HG02885 (cell line): ENCODE measurements around the gene KIAA0040.

ENCODE experiments used
- ATAC-seq: cut with Tn5 transposase; IDR thresholded peaks from one replicate; pipeline ENCODE4 v1.9.1; 2021; ENCODE audit warnings: mild to moderate bottlenecking; ENCODE audit not compliant: unreplicated experiment, poor library complexity

KIAA0040 gene

DNA sequence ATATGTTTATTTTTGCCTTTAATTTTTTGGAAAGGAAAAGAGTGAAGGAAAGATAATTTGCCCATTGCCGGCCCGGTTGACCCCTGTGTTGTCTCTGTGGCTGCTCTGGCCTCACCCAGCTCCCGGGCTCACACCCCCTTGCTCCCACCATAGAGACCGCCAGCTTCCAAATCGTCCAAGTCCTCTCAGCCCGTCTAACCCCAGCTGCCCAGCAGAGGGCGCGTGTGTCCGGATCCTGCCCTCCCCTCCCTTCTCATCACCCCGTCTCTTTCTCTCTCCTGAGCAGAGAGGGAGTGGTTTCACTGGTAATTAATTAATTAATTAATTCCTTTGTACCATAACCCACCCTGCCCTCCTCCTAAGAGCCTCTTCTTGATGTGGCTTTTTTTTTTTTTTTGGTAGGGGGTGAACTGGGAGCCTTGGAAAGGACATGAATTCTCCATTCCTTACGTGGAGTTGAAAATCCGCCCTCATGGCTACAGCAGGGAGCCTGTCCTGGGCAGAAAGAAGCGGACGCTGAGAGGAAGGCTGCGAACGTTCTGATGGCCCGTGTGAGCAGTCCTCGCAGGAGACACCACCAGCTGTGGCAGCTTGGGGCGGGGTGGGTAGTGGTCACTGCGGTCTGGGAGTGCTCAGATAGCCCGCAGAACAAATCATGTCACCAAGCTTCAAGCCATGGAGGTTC lies 45.9 kb downstream of the KIAA0040 start:
- peak; percentile 40 for ATAC-seq

DNA sequence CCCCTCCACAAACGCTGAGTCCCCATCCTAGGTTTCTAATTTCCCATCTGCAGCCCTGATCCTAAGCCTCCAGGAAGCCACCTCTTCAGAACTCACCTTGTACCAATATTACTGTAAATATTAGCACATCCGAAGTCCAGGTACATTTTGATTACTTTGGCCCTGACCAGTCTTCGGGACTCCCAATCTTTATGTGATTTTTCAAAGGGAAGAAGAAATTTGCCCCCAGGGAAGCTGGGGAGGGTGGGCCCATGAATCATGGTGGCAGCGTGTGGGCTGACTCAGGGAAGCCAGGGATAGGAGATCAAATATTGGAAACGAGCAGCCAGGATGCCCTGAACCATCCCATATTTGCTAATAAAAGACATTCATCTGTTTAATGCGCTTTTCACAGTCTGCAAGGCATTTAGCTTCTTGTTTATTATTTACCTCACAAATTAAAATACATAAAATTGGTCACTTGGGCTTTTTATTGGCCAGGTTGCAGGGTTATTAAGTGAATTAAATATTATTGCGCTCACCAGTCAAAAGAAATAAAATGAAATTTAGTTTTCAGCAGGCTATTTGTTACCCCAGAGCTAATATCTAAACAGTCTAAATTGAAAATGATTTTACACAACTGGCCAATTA lies 46.6 kb downstream of the KIAA0040 start:
- no peak for ATAC-seq

DNA sequence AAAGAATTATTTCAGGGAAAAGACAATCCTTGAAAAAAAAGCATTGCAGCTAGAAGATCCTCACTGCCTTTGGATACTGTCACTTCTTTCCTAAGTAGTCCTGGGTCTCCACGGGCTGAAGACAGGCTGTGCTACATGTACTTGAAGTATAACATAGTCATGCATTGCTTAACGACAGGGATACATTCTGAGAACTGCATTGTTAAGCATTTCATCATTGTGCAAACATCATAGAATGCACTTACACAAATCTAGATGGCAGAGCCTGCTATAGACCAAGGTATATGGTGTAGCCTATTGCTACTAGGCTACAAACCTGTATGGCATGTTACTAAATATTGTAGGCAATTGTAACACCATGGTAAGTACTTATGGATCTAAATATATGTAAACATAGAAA lies 54.0 kb downstream of the KIAA0040 start:
- no peak for ATAC-seq

DNA sequence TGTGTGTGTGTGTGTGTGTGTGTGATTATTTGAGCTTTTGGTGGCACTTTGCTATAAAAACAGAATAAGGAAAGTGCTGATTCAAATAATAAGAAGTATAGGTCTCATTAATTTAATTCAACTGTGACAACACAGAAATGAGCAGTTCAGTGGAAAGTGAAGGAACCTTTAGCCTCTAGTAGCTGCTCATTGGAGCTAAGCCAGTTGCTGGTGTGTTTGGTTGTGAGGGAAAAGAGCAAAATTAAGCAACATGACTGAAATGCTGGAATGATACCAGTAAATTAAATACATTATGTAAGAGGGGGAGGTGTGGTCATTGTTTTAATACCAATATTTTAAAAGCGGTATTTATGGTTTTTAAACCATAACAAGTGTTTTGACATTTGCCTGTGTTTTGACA lies 55.2 kb downstream of the KIAA0040 start:
- no peak for ATAC-seq

DNA sequence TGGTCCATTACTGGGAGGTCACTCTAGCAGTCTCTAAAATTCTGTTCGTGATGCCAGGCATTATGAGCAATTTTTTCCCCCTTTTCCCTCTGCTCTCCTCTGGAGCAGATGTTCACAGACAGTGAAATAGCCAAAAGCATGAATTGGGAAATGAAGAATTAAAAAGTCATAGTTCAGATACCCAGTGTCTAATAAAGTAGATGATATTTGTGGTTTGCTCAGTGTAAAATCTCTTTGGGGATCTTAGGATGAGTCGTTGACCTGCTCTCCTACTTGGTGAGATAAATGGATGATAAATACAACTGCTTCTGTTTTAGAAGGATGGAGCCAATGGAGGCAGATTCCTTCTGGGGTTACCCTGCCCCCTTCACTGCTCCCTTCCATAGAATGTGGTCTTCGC lies 56.3 kb downstream of the KIAA0040 start:
- no peak for ATAC-seq

DNA sequence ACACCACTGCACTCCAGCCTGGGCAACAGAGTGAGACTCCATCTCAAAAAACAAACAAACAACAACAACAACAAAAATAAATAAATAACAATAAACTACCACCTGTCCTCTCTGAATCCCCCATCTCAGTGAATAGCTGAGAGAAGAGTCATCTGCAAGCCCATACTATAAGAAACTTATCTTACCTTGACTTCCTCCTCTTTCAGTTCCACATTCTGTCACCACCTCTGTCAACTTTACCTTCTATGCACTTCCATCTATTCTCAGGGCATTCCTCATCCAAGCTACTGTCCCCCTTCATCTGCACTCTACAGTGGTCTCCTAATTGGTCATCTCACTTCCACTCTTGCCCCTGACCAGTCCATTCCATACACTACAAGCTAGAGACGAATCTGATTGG lies 58.1 kb downstream of the KIAA0040 start:
- peak; percentile 52 for ATAC-seq

DNA sequence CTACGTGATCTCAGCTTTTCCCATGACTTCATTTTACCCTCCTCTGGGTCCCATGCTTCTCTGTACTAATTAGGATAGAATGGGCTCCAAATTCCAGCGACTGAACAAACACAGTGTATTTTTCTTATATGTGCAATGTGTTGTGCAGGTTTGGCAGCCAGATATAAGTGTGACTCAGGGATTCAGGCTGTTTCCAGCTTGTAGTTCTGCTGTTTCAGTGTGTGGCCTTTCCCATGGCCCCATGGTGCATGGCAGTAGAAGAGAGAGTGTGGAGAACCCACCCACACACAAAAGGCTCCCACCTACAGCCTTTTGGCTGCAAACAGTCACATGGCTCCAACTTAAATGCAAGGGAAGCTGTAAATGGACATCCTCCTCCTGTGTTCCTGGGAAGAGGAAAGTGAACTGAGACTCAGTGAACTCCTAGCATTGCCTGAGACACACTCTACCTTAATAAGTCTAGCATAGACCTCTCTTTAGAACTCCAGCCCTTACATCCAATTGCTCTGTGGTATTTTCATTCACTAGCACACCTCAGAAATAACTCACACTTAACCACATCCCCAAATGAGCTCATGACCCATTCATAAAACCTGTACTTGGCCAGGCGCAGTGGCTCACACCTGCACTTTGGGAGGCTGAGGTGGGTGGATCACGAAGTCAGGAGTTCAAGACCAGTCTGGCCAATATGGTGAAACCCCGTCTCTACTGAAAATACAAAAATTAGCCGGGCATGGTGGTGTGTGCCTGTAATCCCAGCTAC lies 58.7 kb downstream of the KIAA0040 start:
- peak; percentile 63 for ATAC-seq

DNA sequence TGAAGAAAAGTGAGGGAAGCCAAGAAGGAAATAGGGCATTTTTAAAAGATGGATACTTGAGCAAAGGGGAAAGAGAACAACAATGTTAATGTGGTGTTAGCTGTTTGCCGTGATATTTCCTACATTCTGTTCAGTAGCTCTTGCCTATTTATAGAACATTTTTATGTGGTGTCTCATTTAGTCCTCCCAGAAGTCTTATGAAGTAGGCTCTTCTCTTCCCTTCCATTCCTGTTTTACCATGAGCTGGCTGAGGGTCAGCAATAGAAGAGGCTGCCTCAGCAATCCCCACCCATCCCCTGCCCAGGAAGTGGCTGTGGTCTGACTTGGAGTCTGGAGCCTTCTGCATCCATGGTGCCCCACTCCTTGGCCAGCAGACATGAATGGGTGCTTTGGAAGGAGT lies 60.1 kb downstream of the KIAA0040 start:
- ATAC-seq: no peak

DNA sequence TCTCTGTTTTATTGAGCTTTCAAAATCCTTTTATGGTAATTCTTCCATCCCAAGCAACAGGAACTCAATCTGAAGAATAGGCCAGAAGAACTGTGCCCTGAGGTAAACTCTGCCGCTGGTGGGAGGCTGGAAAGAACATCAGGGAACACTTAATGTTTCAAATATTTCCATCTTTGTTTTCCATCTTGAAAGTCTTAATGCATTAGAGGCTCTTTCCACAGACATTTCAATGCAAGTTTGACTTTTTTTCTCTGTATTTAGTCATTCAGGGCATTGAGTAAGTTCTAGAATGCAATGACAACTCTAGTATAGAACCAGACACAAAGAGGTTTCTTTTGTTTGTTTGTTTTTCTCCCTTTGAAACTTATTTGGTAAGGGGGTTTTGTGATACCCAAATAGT lies 61.5 kb downstream of the KIAA0040 start:
- no peak for ATAC-seq

DNA sequence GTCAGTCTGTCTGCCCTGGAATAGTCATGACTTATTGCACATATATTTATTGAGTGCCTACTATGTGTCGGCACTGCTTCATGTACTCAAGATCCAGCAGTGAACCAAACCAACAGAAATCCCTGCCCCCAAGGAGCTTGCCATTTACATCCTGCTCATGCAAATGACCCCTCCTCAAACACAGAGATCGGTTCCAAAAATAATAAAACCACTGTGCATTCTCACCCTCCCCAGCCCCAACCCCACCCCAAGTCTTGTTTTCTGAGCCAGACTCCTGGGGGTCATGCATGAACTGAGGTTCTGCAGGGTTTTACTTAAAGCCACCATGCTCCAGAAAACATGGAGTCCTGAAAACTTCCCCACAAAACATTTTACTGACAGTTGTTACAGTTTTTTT lies 61.9 kb downstream of the KIAA0040 start:
- no peak for ATAC-seq

DNA sequence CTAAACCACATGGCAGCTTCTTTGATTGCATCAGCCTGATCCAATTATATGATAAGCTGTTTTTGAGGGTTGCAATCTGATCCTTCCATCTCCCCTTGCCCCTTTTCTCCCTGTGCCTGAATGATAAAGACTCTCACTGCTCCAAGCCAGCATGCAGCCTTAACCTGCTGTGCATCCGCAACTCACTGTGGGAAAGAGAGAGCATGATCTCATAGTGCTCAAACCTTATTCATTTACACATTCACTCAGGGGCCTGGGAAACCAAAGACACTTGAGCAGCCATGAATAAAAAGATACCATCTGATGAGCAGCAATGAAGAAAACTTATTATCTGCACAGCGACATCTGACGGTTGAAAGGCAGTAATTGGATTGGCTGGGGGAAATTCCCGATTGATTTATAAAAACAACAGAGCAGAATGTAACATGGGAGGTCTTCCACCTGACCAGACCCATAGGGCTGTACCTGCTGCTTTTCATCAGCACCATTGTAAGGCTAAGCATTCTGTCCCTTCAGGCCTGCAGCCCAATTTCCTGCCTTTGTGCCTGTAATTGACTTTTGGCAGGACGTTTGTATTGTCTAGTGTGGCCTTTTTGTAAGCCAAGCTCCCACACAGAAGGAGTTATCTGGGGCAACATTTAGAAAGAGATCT lies 62.5 kb downstream of the KIAA0040 start:
- ATAC-seq: no peak

DNA sequence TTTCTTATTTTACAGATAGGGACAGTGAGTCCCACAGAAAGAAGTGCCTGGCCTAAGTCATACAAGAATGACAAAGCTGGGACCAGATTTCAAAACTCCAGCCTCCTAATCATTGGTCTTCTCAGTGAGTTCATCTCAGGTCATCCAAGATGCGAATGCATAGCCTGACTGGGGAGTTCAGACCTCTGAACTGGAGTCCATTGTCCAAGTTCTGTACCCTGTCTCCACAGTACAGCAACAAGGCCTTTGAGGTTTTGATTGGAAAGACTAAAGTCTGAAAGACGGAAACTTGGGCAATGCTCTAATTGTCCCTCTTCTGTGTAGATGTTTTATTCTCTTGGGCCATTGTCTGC lies 63.0 kb downstream of the KIAA0040 start:
- no peak for ATAC-seq

DNA sequence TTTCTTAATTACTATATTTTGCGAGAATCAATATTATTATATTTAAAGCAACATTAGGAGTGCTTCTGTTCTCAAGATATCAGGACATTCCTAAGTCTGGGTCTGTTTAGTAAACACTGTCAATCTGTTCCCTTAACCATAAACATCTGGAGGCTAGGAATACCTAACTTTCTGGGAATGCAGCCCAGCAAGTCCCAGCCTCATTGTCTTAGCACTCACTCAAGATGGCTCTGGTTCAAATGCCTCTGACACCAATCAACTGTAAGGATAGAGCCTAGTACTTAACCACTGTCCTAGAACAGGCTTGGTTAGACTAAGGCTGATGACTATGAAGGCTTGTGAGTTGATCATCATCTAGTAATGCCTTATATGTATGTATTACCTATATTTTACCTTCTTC lies 63.4 kb downstream of the KIAA0040 start:
- ATAC-seq: no peak

DNA sequence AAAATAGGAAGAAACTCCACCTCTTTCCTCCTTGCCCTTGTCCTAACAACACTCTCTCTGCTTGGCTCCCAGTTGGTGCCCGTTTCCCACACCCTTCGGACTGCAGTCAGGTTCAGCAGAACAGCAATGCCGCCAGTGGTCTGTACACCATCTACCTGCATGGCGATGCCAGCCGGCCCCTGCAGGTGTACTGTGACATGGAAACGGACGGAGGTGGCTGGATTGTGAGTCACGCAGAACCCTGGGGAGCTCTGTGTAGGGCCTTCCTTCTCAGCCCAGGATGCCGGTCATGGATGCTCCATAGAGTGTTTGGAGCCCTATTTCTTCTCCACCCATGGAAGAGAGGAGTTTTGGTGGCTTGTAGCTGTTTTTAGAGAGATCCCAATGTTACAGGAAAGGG lies 64.1 kb downstream of the KIAA0040 start:
- no peak for ATAC-seq

DNA sequence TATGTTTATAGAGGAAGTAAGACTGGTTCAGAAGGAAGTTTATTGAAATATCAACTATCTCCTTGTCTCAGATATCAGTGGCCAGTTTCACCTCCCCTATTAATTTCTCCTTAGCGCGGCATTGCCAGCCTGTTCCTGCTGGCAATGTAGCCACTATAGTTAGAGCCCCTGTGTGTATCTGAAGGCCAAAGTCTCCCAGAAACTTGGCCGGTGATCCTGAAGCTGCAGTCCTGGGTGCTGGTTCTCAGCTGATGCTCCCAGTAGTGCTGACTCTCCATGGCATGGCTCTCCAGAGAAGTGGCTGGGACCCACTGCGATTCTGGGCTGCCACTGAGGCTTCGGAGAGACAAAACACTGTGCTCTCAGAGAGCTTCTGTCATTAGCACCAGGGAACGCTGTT lies 65.0 kb downstream of the KIAA0040 start:
- no peak for ATAC-seq

DNA sequence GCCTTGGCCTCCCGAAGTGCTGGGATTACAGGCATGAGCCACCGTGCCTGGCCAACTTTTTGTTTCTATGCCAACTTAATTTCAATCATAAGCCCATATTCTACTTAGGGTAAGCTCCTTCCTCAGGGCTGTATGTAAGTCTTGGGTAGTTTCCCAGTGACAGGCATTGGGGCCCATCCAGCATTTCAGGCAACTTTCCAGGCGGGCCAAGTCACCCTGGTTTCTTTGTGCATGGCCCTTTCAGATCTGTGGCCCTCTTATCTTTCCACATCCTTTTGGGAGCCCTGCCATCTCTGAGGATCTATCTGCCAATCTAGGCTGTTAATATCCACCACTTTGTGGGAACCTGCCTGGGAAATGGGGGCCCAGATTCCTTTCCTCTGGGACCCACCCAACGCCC lies 66.2 kb downstream of the KIAA0040 start:
- ATAC-seq: no peak

DNA sequence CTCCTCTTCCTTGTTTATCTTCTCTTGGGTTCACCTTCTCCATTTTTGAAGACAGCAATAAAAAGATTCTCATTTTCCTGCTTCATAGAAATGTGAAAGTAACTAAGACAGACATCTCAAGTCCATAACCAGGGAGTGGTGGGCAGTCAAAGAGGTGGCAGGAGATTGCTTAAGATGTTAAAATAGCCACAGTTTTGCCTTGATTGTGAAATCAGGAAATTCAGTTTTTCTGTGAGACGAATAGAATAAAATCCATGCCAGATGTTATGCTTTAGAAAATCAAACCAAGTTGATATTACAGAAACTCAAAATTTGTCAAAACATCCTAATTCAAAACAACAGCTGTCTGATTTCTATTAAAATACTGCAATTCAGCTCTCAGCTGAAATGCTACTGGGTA lies 67.7 kb downstream of the KIAA0040 start:
- no peak for ATAC-seq

DNA sequence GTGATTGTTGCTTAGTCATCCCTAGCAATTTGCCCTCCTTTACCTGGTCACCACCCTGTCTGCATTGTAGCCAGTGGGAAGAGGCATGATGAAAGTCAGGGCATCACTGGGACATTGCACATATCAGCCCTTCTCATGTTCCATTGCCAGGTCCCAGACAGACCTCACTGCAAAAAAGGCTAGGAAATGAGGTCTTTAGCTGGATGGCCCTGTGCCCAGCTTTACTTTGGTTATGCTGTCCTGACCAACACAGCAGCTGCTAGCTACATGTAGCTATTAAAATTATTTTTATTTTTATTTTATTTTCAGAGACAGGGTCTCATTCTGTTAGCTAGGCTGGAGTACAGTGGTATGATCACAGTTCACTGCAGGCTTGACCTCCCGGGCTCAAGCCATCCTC lies 72.1 kb downstream of the KIAA0040 start:
- ATAC-seq: no peak

DNA sequence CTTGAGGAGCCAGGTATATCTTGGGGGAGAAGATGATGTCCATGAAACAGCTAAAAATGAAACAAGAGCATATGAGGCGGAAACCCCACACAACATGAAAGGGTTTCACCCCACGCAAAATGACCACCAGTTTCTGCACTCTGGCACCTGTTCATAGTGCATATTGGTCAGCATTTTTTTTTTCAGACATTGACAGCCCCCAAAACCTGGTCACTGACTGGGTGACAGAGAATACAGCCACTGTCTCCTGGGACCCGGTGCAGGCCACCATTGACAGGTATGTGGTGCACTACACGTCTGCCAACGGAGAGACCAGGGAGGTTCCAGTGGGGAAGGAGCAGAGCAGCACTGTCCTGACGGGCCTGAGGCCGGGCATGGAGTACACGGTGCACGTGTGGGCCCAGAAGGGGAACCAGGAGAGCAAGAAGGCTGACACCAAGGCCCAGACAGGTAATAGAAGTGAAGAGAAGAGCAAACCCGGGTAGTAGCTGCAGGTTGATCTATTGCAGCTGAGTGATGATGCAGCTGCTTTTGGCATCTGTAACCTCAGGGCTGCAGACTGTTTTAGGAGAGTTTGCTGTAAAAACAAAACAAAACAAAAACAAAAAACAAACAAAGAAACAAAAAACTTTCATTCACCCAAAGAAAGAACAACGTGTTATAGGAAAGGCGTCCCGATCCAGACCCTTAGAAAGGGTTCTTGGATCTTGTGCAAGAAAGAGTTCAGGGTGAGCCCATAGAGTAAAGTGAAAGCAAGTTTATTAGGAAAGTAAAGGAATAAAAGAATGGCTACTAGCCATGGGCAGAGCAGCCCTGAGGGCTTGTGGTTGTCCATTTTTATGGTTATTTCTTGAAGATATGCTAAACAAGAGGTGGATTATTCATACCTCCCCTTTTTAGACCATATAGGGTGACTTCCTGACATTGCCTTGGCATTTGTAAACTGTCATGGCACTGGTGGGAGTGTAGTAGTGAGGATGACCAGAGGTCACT lies 73.9 kb downstream of the KIAA0040 start:
- ATAC-seq: peak; percentile 80

DNA sequence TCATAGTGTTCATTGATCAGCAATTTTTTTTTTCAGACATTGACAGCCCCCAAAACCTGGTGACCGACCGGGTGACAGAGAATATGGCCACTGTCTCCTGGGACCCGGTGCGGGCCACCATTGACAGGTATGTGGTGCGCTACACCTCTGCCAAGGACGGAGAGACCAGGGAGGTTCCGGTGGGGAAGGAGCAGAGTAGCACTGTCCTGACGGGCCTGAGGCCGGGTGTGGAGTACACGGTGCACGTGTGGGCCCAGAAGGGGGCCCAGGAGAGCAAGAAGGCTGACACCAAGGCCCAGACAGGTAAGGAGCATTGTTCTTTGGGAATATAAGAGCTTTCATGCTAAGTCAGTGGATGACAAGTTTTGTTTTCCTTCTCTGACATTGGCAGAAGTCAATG lies 75.7 kb downstream of the KIAA0040 start:
- no peak for ATAC-seq
